GM12873 (cell line): ENCODE measurements around the gene THYN1.

Source experiments
- TF ChIP-seq, protein P1 (sequence below): IDR thresholded peaks from 2 replicates; pipeline ENCODE4 v1.5.1; 2012; ENCODE audit warnings: low read depth, mild to moderate bottlenecking, moderate library complexity, low read length, control low read depth; ENCODE audit not compliant: insufficient read depth; ENCODE audit errors: missing control alignments

Gene THYN1

DNA sequence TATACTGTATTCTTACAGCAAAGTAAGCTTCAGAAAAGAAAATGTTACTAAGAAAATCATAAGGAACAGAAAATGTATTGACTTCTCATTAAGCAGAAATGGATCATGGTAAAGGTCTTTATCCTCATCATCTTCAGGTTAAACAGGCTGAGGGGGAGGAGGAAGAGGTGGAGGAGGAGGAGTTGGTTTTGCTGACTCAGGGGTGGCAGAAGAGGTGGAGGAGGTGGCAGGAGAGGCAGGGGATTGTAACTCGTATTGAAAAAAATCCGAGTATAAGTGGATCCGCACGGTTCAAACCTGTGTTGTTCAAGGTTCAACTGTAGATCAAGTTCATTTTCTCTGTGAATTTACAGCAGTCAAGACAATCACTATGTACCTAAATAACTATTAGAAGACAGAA is 36.0 kb upstream of the THYN1 start:
- TF ChIP-seq, protein P1, sequence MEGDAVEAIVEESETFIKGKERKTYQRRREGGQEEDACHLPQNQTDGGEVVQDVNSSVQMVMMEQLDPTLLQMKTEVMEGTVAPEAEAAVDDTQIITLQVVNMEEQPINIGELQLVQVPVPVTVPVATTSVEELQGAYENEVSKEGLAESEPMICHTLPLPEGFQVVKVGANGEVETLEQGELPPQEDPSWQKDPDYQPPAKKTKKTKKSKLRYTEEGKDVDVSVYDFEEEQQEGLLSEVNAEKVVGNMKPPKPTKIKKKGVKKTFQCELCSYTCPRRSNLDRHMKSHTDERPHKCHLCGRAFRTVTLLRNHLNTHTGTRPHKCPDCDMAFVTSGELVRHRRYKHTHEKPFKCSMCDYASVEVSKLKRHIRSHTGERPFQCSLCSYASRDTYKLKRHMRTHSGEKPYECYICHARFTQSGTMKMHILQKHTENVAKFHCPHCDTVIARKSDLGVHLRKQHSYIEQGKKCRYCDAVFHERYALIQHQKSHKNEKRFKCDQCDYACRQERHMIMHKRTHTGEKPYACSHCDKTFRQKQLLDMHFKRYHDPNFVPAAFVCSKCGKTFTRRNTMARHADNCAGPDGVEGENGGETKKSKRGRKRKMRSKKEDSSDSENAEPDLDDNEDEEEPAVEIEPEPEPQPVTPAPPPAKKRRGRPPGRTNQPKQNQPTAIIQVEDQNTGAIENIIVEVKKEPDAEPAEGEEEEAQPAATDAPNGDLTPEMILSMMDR = no peak

DNA sequence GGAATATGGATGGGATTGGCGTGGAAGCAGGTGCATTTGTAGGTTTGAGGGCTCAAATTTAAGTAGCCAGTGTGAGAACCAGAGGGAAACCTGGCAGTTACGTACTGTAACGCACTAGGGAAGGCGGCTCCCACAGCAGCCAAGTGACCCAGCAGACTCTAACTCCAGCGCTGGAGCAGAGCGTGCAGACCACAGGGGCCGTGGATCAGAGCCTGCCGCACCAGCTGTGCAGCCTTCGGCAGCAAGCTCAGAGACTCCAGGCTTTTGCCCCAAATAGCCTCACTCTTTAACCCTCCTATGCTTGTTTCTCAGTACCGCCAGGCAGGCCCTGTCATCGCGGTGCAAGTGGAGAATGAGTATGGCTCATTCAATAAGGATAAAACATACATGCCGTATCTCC is 35.3 kb upstream of the THYN1 start:
- TF ChIP-seq, protein P1 = no peak

- TF ChIP-seq, protein P1 = no peak
Observed at GRCh38 chr11:134287561-134287960, 34.4 kb upstream of the THYN1 start.

GRCh38 chr11:134283461-134284230 is 30.5 kb upstream of the THYN1 start:
- TF ChIP-seq, protein P1 = no peak

DNA sequence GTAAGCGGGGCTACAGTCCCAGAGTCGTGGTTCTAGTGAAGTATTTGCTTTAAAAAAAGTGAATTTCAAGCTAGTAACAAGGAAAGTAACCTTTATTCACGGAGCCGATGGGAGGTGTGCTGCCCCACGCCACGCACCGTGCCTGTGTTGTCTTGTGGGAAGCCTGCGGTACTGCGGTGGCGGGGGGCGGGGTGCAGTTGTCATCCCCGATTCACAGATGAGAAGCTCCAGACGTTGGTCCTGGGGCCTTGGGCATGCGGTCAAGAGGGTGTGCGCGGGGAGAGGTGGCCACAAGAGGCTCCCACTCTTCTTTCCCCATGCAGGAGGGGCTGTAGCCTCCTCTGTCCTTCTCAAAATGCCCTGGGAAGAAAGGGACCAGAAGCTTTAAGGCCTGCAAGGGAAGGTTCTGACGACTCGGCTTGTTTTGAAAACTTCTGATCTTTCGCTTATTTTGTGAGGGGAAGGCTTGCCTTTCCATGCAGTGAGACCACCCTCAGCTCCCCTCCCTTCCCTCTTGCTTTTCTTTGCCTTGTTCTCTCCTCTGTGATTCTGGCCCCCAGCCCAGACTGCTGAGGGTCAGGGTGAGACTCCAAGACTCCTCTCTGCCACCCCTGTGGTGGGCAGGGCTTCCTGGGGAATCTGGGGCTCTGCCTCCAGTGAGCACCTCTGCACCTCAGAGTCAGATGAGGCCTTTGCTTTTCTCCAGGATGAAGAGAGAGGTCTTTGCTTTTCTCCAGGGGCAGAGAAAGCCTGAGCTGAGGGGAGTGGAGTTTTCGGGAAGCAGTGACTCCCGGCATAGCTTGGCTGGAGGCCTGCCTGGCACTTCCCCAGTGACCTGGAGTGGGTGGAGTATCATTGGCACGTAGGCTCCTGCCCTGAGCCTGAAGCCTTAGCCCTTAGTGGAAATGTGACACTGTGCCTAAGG is 29.2 kb upstream of the THYN1 start:
- TF ChIP-seq, protein P1 = no peak

- TF ChIP-seq, protein P1 = no peak
Observed at GRCh38 chr11:134278356-134278755, 25.2 kb upstream of the THYN1 start.
